Lung (tissue), 12 donors: ENCODE results near the gene GCGR. TPM values are rescaled to one million over a fixed set of nuclear protein-coding genes. Genes with fewer than 3 reads are reported as not detected.
A peak's percentile ranks its signal among the peaks of the same experiment; 100 is the strongest.

Experiments used
- ATAC-seq: fragments of 200-7000 bp; cut with Tn5 transposase; one replicate; pipeline ENCODE4 v1.9.1; 2020; ENCODE audit warnings: moderate number of reproducible peaks; ENCODE audit not compliant: insufficient read depth, low FRiP score
- DNase-seq, 3 donors: peaks; one replicate each; pipeline ENCODE4 v3.0.0-alpha.2; 2013 to 2017
- H3K27ac ChIP-seq, 2 donors: one replicate each; pipeline ENCODE4 v1.5.1; 2013; ENCODE audit warnings: mild to moderate bottlenecking in 2 of 2, moderate library complexity in 2 of 2, control low read depth in 1 of 2, inconsistent platforms in 1 of 2, low read depth in 1 of 2, low read length in 1 of 2
- H3K27me3 ChIP-seq, 3 donors: one replicate each; pipeline ENCODE4 v1.5.1; 2013; ENCODE audit warnings: low read length in 2 of 3; ENCODE audit not compliant: control insufficient read depth in 3 of 3, insufficient read depth in 3 of 3
- H3K36me3 ChIP-seq, 4 donors: one replicate each; pipeline ENCODE4 v1.5.1; 2013; ENCODE audit warnings: low read length in 4 of 4, mild to moderate bottlenecking in 1 of 4, moderate library complexity in 1 of 4; ENCODE audit not compliant: control insufficient read depth in 4 of 4, insufficient read depth in 4 of 4
- H3K4me1 ChIP-seq, 5 donors: one replicate each; pipeline ENCODE4 v1.5.1; 2013; ENCODE audit warnings: low read length in 5 of 5, mild to moderate bottlenecking in 2 of 5, moderate library complexity in 1 of 5; ENCODE audit not compliant: control insufficient read depth in 5 of 5, insufficient read depth in 5 of 5
- H3K4me3 ChIP-seq: one replicate; pipeline ENCODE4 v1.5.1; 2013; ENCODE audit warnings: mild to moderate bottlenecking, control low read depth, moderate library complexity
- H3K9ac ChIP-seq, 2 donors: one replicate each; pipeline ENCODE4 v1.5.1; 2013; ENCODE audit warnings: low read length in 2 of 2, control low read depth in 1 of 2; ENCODE audit not compliant: insufficient read depth in 1 of 2
- H3K9me3 ChIP-seq, 4 donors: one replicate each; pipeline ENCODE4 v1.5.1; 2013; ENCODE audit warnings: low read length in 3 of 4, mild to moderate bottlenecking in 1 of 4, moderate library complexity in 1 of 4; ENCODE audit not compliant: control insufficient read depth in 4 of 4, insufficient read depth in 3 of 4
- WGBS, 2 donors: extraction: QIAGEN DNeasy Blood & Tissue Kit; methylation state at CpG; one replicate each; pipeline ENCODE4 v1.1.7; 2013; 5-methylcytosine and 5-hydroxymethylcytosine counted together
- polyA plus RNA-seq, 2 donors: library from polyadenylated mRNA; stranded (reverse); fragments of 200-250 nt; gene quantifications; one replicate each; pipeline ENCODE4 v1.2.1, GENCODE V29; 2013
- total RNA-seq, 2 donors: library from RNA; depleted of rRNA in 1 of 2; stranded (reverse); fragments of >200 nt in 1 of 2; gene quantifications; one replicate each; pipeline ENCODE4 v1.2.1, GENCODE V29; 2014 to 2021
- TF ChIP-seq, protein P1 (sequence below): IDR thresholded peaks from 2 replicates; pipeline ENCODE4 v1.5.1; 2012; ENCODE audit warnings: mild to moderate bottlenecking; ENCODE audit errors: control extremely low read depth, extremely low read depth
- donor health status: control.
- donor health status: control.
- donor health status: Bipolar disorder and iron deficiency.
- donor health status: healthy.
- donor health status: DM: yes; HTN: yes; CAD: no.

The GCGR gene
- total and polyA plus RNA-seq, 4 donors, result 0.09 to 0.12 (median 0.11) TPM; not detected in 1

GRCh38 chr17:81833921-81834830, 30.2 kb downstream of the GCGR start:
- H3K4me1 ChIP-seq, result peaks cover 0 to 17% (median 11%) of the 10 kb centered on the region in 5 donors
- WGBS, 2 donors, result 82 to 90% methylated on average over 31 of the region's 31 CpGs

GRCh38 chr17:81834831-81835267, 30.9 kb downstream of the GCGR start, which contains the start of gene PPP1R27:
Gene PPP1R27, minus strand, starts transcription at chr17:81835050. Its CDS starts 97 bp downstream, at chr17:81834953.
- no peak within 1 kb of the TSS for H3K4me3 ChIP-seq

More at GRCh38 chr17:81833921-81834830, 30.2 kb downstream of the GCGR start:
- TF ChIP-seq, protein P1, sequence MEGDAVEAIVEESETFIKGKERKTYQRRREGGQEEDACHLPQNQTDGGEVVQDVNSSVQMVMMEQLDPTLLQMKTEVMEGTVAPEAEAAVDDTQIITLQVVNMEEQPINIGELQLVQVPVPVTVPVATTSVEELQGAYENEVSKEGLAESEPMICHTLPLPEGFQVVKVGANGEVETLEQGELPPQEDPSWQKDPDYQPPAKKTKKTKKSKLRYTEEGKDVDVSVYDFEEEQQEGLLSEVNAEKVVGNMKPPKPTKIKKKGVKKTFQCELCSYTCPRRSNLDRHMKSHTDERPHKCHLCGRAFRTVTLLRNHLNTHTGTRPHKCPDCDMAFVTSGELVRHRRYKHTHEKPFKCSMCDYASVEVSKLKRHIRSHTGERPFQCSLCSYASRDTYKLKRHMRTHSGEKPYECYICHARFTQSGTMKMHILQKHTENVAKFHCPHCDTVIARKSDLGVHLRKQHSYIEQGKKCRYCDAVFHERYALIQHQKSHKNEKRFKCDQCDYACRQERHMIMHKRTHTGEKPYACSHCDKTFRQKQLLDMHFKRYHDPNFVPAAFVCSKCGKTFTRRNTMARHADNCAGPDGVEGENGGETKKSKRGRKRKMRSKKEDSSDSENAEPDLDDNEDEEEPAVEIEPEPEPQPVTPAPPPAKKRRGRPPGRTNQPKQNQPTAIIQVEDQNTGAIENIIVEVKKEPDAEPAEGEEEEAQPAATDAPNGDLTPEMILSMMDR, result no peak
- H3K27me3 ChIP-seq, result no peaks in the 10 kb centered on the region
- no peak for ATAC-seq
- no peaks in the 10 kb centered on the region for H3K9me3 ChIP-seq
- DNase-seq, result peak in 1 of 3 donors; percentile 9
- H3K36me3 ChIP-seq, result peaks cover 0 to 5% (median 0%) of the 10 kb centered on the region in 4 donors
- H3K9ac ChIP-seq, result peak overlapping the region; percentile 77 to 91
- peak overlapping the region; percentile 89 to 95 for H3K27ac ChIP-seq
- peak overlapping the region; percentile 58 for H3K4me3 ChIP-seq

GRCh38 chr17:81837641-81838040, 33.7 kb downstream of the GCGR start:
- H3K9me3 ChIP-seq, result no peaks in the 10 kb centered on the region
- DNase-seq (no peak), ATAC-seq (no peak)
- TF ChIP-seq, protein P1, result no peak
- no peaks in the 10 kb centered on the region for H3K27me3 ChIP-seq
- peaks cover 0 to 9% (median 4%) of the 10 kb centered on the region in 5 donors for H3K4me1 ChIP-seq
- H3K9ac ChIP-seq, result no peak overlapping the region
- no peak overlapping the region for H3K4me3 ChIP-seq
- peaks cover 0 to 6% (median under 1%) of the 10 kb centered on the region in 4 donors for H3K36me3 ChIP-seq
- H3K27ac ChIP-seq, result peak overlapping the region in 1 of 2 donors; percentile 60
- 34 to 69% methylated on average over 9 of the region's 9 CpGs for WGBS, 2 donors

More at GRCh38 chr17:81834831-81835267, 30.9 kb downstream of the GCGR start, which contains the start of gene PPP1R27:
- H3K27me3 ChIP-seq, result no peaks in the 10 kb centered on the region
- peaks cover 0 to 17% (median 11%) of the 10 kb centered on the region in 5 donors for H3K4me1 ChIP-seq
- TF ChIP-seq, protein P1, result no peak
- peaks cover 0 to 3% (median 0%) of the 10 kb centered on the region in 4 donors for H3K36me3 ChIP-seq
- no peak for DNase-seq
- no peak for ATAC-seq
- H3K27ac ChIP-seq, result peak within 1 kb of the TSS; percentile 89 to 95
- WGBS, 2 donors, result 92 to 93% methylated on average over 26 of the region's 26 CpGs
- H3K9ac ChIP-seq, result peak within 1 kb of the TSS; percentile 77 to 91
- no peaks in the 10 kb centered on the region for H3K9me3 ChIP-seq
